BLaER1 (cell line): ENCODE results near the gene ZNF536.

Experiments
- H3K27ac ChIP-seq: shearing (Covaris generic); formaldehyde crosslinking; 2 replicates; pipeline ENCODE4 v1.8.1; 2022
- H3K27me3 ChIP-seq: shearing (Covaris generic); formaldehyde crosslinking; 2 replicates; pipeline ENCODE4 v1.8.1; 2022
- H3K36me3 ChIP-seq: shearing (Covaris generic); formaldehyde crosslinking; 2 replicates; pipeline ENCODE4 v1.8.1; 2022
- H3K4me1 ChIP-seq: shearing (Covaris generic); formaldehyde crosslinking; 2 replicates; pipeline ENCODE4 v1.8.1; 2022
- H3K4me2 ChIP-seq: shearing (Covaris generic); formaldehyde crosslinking; 2 replicates; pipeline ENCODE4 v1.8.1; 2022
- H3K4me3 ChIP-seq: shearing (Covaris generic); formaldehyde crosslinking; 2 replicates; pipeline ENCODE4 v1.8.1; 2022
- H3K9ac ChIP-seq: shearing (Covaris generic); formaldehyde crosslinking; 2 replicates; pipeline ENCODE4 v1.8.1; 2022
- H3K9me3 ChIP-seq: shearing (Covaris generic); formaldehyde crosslinking; 2 replicates; pipeline ENCODE4 v1.8.1; 2022
- H4K20me1 ChIP-seq: shearing (Covaris generic); formaldehyde crosslinking; 2 replicates; pipeline ENCODE4 v1.8.1; 2022
- Cebpa-rat ChIP-seq: shearing (Covaris generic); IDR thresholded peaks from 2 replicates; pipeline ENCODE4 v1.8.1; 2022

The ZNF536 gene

DNA sequence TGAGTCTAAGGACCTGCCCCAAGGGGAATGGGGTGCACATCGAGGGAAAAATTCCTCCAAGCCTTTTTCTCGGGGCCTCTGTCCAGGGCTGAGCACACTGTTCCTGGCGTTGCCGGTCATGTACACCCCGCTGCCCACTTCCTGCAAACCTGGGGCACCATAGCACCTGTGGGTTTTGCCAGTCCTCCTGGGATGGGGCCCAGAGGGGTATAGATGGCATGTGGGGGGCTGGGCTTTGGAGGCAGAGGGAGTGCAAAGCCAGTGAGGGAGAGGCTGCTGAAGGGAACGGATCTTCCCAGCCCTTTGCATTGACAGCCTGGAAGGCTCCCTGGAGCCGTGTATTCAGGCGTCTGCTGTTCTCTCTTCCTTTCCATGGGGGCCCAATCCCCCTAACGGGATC lies 187.3 kb downstream of the ZNF536 start:
- Histone ChIP-seq H3K27me3 (no peaks in the 10 kb centered on the region), H3K27ac (no peak overlapping the region), H3K4me1 (no peaks in the 10 kb centered on the region), H3K9me3 (no peaks in the 10 kb centered on the region), H3K4me2 (no peak overlapping the region), H3K36me3 (no peaks in the 10 kb centered on the region), H3K9ac (no peak overlapping the region), H4K20me1 (no peaks in the 10 kb centered on the region), H3K4me3 (no peak overlapping the region)
- TF ChIP-seq Cebpa-rat = no peak

DNA sequence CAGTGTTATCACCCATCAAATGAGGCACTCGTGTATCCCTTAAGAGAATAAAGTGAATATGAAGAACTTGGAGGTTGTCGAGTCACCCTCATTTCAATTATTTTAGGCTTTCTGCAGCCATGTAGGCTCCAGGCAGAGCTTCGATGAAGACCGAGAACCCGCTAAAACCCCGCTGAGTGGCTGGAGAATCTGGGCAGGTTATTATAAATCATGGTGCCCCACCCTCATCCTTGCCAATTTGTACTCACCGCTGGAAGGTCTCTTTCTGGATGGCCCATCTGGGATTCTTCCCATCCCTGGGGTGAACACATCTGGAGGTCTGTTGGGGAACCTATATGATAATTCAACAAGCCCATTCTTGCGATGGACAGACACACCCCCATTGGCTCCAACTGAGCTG lies 190.8 kb downstream of the ZNF536 start:
- no peak overlapping the region for H3K9ac ChIP-seq
- H3K4me2 ChIP-seq = no peak overlapping the region
- no peaks in the 10 kb centered on the region for H3K4me1 ChIP-seq
- no peak for TF ChIP-seq Cebpa-rat
- no peak overlapping the region for H3K27ac ChIP-seq
- no peaks in the 10 kb centered on the region for H3K9me3 ChIP-seq
- no peak overlapping the region for H3K4me3 ChIP-seq
- H3K36me3 ChIP-seq = no peaks in the 10 kb centered on the region
- H4K20me1 ChIP-seq = no peaks in the 10 kb centered on the region
- no peaks in the 10 kb centered on the region for H3K27me3 ChIP-seq

DNA sequence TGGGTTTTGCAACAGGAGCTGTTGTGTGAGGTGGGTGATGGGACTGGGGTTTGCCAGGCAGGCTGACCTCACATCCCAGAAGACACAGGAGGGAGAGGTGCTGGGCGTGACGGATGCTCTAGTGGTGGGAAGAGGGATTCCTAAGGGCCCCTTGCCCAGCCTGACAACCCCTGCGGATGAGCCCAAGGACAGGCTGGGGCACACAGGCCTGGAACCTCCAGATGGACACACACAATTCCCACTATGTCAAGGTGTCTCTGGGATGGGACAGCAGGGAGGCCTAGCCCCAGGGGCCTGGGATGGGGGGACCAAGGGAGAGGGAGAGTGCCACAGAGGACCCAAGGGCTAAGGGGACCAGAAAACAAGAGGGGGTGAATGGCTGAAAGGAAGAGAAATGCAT lies 191.5 kb downstream of the ZNF536 start:
- Histone ChIP-seq H3K9me3 (no peaks in the 10 kb centered on the region), H3K27me3 (no peaks in the 10 kb centered on the region), H3K4me3 (no peak overlapping the region), H3K4me1 (no peaks in the 10 kb centered on the region), H3K27ac (no peak overlapping the region), H3K9ac (no peak overlapping the region), H3K36me3 (no peaks in the 10 kb centered on the region), H3K4me2 (no peak overlapping the region), H4K20me1 (no peaks in the 10 kb centered on the region)
- no peak for TF ChIP-seq Cebpa-rat

DNA sequence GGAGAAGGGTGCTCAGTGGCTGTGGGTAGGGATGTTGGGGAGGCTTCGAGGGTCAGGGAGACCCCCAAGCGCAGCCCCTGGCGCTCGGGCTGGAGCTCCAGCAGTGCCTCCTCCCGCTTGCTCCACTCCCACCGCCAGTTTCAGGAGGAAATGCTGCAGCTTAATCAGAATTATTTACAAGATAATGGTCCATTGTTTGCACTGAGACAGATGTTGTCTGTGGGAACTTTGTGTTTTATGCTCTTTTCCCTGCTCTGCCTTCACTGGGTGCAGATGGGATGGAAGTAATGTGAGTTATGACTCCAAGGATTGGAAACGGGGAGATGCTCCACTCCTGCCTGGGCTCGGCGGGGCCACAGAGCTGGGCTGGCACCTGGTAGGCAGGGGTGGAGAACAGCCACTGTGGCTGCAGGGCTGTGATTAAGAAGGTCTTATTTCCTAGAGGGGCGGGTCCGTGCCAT lies 192.4 kb downstream of the ZNF536 start:
- no peaks in the 10 kb centered on the region for H3K9me3 ChIP-seq
- H3K9ac ChIP-seq = no peak overlapping the region
- H3K27ac ChIP-seq = no peak overlapping the region
- no peak overlapping the region for H3K4me3 ChIP-seq
- no peaks in the 10 kb centered on the region for H3K27me3 ChIP-seq
- no peak overlapping the region for H3K4me2 ChIP-seq
- H3K36me3 ChIP-seq = no peaks in the 10 kb centered on the region
- no peak for TF ChIP-seq Cebpa-rat
- no peaks in the 10 kb centered on the region for H4K20me1 ChIP-seq
- H3K4me1 ChIP-seq = no peaks in the 10 kb centered on the region

DNA sequence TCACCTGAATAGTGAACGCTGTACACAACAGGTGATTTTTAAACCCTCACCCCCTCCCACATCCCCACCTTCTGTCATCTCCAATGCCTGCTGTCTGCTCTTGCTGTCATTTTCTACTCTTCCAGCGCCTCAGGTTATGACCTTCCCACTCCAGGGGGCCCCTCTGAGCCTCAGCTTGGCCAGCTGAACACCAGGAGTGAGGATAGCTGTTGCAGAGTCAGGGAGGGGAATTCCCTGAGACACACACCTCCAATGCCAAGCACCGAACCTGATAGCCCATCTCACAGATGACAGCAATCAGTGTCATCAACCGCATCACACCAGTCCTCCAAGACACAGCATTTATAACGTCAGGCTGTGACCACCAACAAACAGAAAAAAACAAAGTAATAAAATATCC lies 193.5 kb downstream of the ZNF536 start:
- H3K4me1 ChIP-seq = no peaks in the 10 kb centered on the region
- no peaks in the 10 kb centered on the region for H3K36me3 ChIP-seq
- no peak overlapping the region for H3K4me3 ChIP-seq
- no peaks in the 10 kb centered on the region for H4K20me1 ChIP-seq
- no peak for TF ChIP-seq Cebpa-rat
- H3K9me3 ChIP-seq = no peaks in the 10 kb centered on the region
- H3K9ac ChIP-seq = no peak overlapping the region
- no peak overlapping the region for H3K27ac ChIP-seq
- H3K4me2 ChIP-seq = no peak overlapping the region
- no peaks in the 10 kb centered on the region for H3K27me3 ChIP-seq

DNA sequence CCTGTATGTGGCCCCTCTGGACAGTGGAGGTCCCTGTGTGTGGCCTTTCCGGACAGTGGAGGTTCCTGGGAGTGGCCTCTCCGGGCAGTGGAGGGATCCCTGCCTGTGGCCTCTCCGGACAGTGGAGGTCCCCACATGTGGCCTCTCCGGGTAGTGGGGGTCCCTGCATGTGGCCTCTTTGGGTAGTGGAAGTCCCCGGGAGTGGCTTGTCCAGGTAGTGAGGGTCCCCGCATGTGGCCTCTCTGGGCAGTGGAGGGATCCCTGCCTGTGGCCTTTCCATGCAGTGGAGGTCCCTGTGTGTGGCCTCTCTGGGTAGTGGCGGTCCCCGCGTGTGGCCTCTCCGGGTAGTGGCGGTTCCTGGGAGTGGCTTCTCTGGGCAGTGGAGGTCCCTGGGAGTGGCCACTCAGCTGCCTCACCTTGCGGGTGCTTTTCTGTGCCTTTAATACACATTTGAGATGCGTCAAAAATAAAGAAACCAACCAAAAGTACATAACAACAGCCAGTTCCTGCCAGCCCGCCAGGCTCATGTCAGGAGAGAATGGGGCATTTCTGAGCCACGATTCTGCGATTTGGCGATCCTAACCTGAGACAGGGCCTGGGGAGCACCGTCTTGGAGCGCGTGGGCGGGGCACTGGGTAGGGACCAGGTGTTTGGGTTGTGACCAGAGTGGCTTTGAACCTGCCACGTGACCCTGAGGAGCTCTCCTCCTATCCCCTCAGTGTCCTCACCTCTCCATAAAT lies 194.7 kb downstream of the ZNF536 start:
- no peak overlapping the region for H3K27ac ChIP-seq
- no peaks in the 10 kb centered on the region for H3K9me3 ChIP-seq
- no peaks in the 10 kb centered on the region for H3K27me3 ChIP-seq
- TF ChIP-seq Cebpa-rat = no peak
- no peak overlapping the region for H3K4me2 ChIP-seq
- no peak overlapping the region for H3K4me3 ChIP-seq
- H4K20me1 ChIP-seq = no peaks in the 10 kb centered on the region
- no peaks in the 10 kb centered on the region for H3K36me3 ChIP-seq
- no peak overlapping the region for H3K9ac ChIP-seq
- no peaks in the 10 kb centered on the region for H3K4me1 ChIP-seq

DNA sequence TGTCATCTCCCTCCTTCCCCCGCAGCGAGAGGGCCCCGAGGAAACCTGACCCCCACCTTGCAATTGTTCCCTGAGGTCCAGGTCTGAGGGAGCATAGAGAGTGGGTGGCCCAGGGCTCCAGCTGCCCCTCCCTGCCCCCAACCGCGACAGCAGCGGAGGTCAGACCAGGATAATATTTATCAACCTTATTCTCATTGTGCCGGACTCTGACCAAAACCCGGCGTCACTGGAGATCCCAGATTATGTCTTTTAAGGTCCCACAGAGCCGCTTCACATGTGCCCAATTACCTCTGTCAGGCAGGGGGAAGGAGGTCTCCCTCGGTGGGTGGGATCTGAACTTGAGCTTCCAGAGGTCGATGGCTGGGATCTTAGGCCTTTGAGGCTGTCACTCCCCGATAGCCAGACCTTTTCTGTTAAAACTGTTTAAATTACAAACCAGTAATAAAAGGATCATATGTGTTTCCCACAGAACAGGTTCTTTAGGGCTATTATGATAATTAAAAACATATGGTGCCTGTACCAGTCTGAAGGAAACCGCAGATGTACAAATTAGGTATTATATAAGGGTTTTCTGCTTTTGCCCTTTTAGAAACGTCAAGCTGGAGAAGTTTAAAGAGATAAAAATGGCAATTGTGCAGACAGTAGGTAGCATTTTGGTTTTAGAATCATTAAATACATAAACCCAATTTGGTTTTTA lies 195.5 kb downstream of the ZNF536 start:
- H3K9ac ChIP-seq = no peak overlapping the region
- no peaks in the 10 kb centered on the region for H3K27me3 ChIP-seq
- no peak for TF ChIP-seq Cebpa-rat
- H3K9me3 ChIP-seq = no peaks in the 10 kb centered on the region
- no peak overlapping the region for H3K4me3 ChIP-seq
- no peaks in the 10 kb centered on the region for H3K4me1 ChIP-seq
- H3K36me3 ChIP-seq = no peaks in the 10 kb centered on the region
- H3K27ac ChIP-seq = no peak overlapping the region
- H4K20me1 ChIP-seq = no peaks in the 10 kb centered on the region
- no peak overlapping the region for H3K4me2 ChIP-seq

DNA sequence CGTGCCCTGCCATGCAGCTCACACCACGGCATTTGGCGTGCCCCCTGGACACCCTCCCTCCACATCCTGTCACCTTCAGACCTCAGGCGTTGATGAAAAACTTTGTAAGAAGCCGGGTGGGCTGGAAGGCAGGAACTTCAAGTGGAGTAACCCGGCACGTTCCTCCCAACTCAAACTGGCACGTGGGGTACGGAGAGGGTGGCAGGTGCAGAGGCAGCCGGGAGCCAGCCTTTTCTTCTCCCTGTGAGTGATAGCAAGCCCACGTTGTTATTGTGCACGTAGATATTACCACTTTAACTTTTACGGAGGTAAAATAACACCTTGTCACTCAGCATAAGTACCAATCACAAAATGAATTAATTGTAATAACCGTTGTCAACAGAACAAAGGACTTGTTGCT lies 198.0 kb downstream of the ZNF536 start:
- no peaks in the 10 kb centered on the region for H3K4me1 ChIP-seq
- no peaks in the 10 kb centered on the region for H3K9me3 ChIP-seq
- no peak for TF ChIP-seq Cebpa-rat
- H3K4me3 ChIP-seq = no peak overlapping the region
- H3K36me3 ChIP-seq = no peaks in the 10 kb centered on the region
- H3K9ac ChIP-seq = no peak overlapping the region
- no peak overlapping the region for H3K27ac ChIP-seq
- no peak overlapping the region for H3K4me2 ChIP-seq
- no peaks in the 10 kb centered on the region for H4K20me1 ChIP-seq
- H3K27me3 ChIP-seq = no peaks in the 10 kb centered on the region

DNA sequence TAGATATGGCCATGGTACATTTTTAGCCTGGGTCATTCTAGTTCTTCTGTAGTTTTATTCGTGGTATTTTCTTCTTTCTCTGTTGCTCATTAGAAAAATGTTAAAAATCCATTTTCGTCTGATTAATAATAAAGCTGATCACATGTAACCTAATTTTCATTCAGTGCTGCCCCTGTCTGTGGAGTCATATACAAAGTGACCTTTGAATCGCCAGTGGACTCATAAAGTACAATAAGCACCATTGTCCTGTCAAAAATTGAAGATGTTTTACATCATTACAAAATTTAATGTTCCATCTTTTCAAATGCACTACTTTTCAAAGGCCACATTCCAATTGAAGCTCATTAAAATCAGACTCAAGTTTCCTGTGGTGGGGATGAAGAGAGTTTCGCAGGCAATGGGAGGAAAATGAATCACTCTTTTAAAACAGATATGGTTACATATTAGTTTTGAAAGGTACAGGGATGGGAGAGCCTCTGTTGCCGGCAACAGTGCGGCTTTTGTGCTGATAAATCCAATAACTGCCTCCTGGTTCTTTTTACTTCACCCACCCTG lies 205.4 kb downstream of the ZNF536 start:
- H3K27me3 ChIP-seq = no peaks in the 10 kb centered on the region
- H4K20me1 ChIP-seq = no peaks in the 10 kb centered on the region
- H3K27ac ChIP-seq = no peak overlapping the region

DNA sequence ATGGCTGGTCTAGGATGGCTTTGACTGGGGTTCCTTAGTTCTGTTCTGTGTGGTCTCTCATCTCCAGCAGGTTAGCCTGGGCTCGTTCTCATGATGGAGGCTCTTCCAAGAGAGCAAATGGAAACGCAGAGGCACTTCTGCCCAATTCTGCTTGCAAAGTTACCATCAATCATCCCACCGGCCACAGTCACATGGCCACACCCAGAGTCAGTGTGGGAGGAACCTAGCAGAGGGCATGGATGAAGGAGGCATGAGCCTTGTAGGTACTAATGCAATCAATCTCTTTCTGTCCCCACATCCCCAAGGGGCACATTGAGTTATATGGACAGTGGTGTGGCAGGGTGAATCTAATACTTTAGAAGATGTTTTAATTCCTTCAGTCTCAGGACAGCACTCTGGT lies 207.2 kb downstream of the ZNF536 start:
- Histone ChIP-seq H3K9ac (no peak overlapping the region), H3K4me3 (no peak overlapping the region), H3K27me3 (no peaks in the 10 kb centered on the region), H3K27ac (no peak overlapping the region), H3K4me2 (no peak overlapping the region), H3K9me3 (no peaks in the 10 kb centered on the region), H4K20me1 (no peaks in the 10 kb centered on the region), H3K36me3 (no peaks in the 10 kb centered on the region), H3K4me1 (no peaks in the 10 kb centered on the region)
- no peak for TF ChIP-seq Cebpa-rat

More for the DNA sequence above, 205.4 kb downstream of the ZNF536 start:
- H3K4me3 ChIP-seq = no peak overlapping the region
- no peak for TF ChIP-seq Cebpa-rat
- H3K4me2 ChIP-seq = no peak overlapping the region
- no peaks in the 10 kb centered on the region for H3K36me3 ChIP-seq
- H3K9ac ChIP-seq = no peak overlapping the region
- H3K4me1 ChIP-seq = no peaks in the 10 kb centered on the region
- no peaks in the 10 kb centered on the region for H3K9me3 ChIP-seq
